ENCODE results near the gene SPPL3. TPM values are rescaled to one million over a fixed set of nuclear protein-coding genes. Genes with fewer than 3 reads are reported as not detected.

The SPPL3 gene
- total RNA-seq, 2 donors from 2014 or later, result 27.6 to 29.7 TPM

DNA sequence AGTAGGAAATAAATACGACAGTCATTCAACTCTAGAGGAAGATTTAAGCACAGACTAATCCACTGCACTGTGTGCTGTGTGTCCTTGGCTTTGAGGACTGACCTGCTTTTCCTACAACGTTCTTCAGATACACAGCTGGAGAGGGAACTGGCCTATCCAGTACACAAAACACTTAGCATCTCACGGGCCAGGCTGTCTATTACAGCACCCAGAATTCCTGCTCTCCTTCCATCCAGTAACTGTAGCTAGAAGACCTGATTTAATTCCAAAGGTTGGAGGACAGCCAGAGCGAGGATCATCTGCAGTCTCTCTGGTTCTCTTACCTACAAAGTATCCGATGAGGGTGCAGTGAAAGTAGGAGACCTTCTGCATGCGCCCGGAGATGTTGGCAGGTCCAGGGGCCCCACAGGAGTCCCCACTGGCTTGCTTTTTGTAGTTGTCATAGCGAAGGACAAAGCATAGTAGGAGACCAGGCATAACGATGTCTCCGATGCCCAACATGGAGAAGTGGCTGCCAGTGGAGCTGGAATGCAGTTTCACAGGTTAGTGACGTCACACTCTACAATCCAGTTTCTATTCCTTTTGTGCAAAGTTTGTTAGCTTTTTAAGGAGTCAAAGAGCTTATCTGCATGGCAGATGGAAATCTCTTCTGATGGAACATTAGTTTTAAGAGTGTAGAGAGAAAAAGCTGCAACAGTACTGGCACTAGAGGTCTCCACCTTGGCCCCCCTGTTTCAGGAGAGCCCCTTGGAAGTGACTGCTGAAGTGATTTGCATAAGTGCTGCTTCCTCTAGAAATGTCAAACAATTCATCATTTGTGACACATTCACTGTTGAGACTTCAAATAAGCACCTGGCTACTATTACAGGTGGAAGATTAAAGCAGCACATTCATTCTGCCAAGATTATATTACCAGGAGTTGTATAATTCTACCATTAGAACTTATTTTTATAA lies 136.8 kb downstream of the SPPL3 start:
- ATAC-seq, result no peak
- intact Hi-C loops (cut with DNase I), result loop anchor here in 1 of 2 donors (10.0 kb wide), 1 partner anchor 137 kb away; the partner anchor contains the start of gene SPPL3
- no peak for DNase-seq

DNA sequence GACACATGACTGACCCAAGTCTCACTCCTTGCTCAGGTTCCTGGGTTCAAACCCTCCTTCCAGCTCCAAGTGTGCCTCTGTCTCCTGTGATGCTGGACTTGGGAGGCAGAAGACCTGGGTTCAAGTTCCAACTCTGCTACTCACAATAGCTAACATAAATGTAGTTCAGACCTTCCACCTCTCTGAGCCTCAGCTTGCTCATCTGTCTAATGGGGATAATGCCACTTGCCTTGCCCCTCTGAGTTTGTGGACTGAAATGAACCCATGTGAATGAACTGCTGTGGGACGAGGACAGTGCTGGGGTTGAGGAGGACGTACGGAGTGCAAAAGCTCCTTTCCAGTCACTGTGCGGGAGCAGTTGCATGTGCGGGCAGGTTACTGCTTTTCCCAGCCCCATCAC lies 137.6 kb downstream of the SPPL3 start:
- intact Hi-C loops (cut with DNase I), result loop anchor here in 1 of 2 donors (10.0 kb wide), 1 partner anchor 138 kb away; the partner anchor contains the start of gene SPPL3
- ATAC-seq, result no peak
- no peak for DNase-seq

DNA sequence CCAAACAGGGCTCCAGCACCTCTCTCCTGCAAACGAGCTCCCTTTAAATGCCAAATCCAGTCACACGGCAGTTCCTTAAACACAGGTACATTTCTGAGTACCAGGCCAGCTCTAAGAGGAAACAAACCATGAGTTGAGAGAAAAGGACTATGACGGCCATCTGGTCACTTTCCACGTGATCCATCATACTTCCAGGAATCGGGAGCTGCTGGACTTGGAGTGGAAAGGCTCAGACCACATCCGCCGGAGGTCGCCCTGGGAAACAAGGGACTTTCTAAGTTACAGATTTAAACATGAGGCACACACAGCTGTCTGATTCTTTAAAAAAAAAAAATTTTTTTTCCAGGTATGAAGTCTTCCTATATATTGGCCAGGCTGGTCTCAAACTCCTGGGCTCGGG lies 139.3 kb downstream of the SPPL3 start:
- ATAC-seq (no peak), DNase-seq (no peak)
- intact Hi-C loops (cut with DNase I), result loop anchor here in 1 of 2 donors (10.0 kb wide), 1 partner anchor 140 kb away; the partner anchor contains the start of gene SPPL3

DNA sequence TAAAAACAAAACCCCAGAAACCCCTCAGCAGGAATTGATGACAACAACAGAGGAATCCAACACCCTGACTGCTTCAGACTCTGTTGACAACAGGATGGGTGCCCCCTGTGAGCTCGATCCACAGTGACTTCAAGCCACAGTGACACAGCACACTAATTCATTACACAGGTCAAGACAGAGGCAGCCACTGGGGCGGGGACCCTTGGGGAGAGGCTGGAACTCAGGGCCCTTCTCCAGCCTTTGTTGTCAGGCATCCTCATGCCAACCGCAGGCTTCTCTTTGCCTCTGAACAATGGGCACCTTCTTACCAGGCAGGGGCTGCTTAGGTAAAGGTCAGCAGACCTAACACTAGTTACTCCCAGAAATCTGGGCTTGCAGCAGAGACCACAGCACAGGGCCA lies 140.9 kb downstream of the SPPL3 start:
- no peak for ATAC-seq
- DNase-seq, result no peak
- intact Hi-C loops (cut with DNase I), result loop anchor here in 1 of 2 donors (10.0 kb wide), 1 partner anchor 142 kb away; the partner anchor contains the start of gene SPPL3

DNA sequence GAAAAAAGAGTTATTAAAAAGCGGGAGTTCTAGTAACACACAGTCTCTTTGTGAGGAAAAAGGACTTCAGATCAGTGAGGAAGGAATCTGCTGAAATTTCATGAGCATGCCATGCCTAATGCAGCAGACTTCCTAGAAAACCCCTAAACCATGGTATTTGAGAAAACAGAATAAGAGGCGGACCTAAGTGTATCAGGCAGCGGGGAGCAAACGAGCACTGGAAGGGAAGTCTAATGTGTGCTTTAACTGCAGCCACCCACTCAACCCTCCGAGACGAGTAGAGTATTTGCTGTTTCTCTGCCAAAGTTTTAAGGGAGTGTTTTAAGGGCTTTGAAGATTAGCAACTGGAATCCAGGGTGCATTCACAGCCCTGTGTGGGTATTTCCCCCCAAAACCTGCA lies 142.1 kb downstream of the SPPL3 start:
- DNase-seq (no peak), ATAC-seq (peak; percentile 17 to 39)
- intact Hi-C loops (cut with DNase I), result loop anchor here in 1 of 2 donors (10.0 kb wide), 1 partner anchor 143 kb away; the partner anchor contains the start of gene SPPL3

DNA sequence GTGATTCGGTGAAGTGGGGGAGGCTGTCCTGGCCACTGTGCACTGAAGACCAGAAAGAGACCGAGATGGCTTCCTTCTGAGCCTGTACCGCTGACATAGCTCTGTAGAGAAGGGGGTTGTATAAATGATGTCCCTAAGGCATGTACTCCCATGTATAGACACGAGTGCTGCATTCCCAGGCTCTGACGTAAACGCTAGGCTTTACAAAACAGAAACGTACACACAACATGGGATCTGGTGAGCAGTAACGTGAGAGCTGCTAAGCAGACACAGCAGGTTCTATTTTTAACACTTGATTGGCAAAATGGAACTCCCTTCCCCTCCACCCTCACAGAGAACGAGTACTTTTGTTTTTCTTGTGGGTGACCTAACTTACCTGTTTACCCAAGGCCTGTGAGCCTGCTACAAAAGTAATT lies 142.6 kb downstream of the SPPL3 start:
- DNase-seq, result no peak
- intact Hi-C loops (cut with DNase I), result loop anchor here in 1 of 2 donors (10.0 kb wide), 1 partner anchor 143 kb away; the partner anchor contains the start of gene SPPL3
- ATAC-seq, result peak; percentile 56 to 62

DNA sequence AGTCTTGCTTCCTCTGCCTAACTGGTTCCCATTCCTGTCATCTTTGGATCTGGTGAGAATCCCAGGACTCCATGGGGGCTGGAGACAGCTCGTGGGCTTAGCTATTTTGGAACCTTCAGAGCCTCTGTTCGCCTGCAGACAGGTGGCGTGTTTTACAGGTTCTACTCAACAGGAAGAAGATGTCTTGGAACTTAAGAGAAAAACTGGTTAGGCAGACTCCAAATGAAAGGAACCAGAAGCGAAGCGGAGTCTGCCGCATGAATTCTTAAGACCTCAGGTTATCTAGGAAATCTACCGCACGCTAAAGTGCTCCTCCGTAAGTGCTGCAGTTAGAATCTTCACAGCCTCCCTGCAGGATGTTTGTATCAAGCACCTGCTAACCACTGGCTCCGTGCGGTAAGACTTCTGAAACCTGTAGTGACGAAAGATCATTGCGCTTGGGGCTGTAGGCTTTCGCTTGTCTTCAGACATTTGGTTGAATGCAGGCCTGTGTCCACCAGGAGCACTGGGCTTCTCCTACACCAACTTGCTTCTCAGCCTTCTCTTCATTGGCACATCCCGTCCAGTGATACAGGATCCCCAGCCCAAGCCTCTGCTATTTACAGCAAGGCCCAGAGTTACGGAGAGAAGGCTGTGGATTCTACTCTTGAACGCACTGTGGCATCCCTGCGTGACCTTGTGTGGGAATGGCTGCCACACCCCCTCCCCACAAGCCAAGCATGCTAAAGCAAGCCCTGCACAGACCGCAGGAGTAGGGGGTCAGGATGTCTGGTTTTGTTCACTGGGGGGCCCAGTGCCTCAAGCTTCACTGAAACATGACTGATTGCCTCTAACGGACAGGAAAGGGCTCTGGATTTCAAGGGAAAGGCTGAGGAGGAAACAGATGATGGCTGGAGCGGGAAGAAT lies 143.6 kb downstream of the SPPL3 start:
- intact Hi-C loops (cut with DNase I), result loop anchor here in 1 of 2 donors (10.0 kb wide), 1 partner anchor 144 kb away; the partner anchor contains the start of gene SPPL3
- DNase-seq, result no peak
- no peak for ATAC-seq

DNA sequence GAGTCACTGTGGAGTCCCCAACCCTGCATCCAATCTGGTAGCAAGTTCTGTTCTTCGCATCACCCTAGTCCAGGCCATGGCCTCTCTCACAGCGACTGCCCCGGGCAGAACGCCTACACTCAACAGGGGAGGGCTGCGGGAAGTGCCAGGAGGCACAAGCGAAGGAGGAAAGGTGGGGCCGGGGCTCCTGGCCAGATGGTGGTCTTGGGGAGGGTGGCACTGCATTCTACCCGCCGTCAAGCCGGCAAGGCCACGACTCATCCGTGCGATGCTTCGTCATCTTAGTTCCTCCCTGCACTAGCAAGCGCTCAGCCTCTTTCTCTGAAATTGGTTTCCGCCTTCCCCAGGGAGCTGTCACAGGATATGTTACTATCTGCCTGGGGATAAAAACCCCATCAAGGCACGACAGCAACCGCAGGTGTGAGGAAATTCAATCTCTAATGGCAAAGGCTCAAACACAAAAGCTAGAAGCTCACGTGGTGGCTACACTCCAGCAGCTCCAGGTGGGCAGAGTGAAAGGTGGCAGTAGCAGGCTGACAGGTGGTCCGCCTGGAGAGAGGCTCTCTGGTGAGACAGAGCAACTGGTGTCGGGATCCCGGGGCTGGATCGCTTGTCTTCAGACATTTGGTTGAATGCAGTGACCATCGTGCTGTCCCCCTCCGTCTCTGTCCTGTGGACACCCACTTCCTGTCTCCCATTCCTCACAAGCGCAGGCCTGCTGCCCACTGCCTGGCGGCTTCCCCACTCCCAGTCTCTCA lies 144.4 kb downstream of the SPPL3 start:
- intact Hi-C loops (cut with DNase I), result loop anchor here in 1 of 2 donors (10.0 kb wide), 1 partner anchor 145 kb away; the partner anchor contains the start of gene SPPL3
- ATAC-seq (no peak), DNase-seq (no peak)

DNA sequence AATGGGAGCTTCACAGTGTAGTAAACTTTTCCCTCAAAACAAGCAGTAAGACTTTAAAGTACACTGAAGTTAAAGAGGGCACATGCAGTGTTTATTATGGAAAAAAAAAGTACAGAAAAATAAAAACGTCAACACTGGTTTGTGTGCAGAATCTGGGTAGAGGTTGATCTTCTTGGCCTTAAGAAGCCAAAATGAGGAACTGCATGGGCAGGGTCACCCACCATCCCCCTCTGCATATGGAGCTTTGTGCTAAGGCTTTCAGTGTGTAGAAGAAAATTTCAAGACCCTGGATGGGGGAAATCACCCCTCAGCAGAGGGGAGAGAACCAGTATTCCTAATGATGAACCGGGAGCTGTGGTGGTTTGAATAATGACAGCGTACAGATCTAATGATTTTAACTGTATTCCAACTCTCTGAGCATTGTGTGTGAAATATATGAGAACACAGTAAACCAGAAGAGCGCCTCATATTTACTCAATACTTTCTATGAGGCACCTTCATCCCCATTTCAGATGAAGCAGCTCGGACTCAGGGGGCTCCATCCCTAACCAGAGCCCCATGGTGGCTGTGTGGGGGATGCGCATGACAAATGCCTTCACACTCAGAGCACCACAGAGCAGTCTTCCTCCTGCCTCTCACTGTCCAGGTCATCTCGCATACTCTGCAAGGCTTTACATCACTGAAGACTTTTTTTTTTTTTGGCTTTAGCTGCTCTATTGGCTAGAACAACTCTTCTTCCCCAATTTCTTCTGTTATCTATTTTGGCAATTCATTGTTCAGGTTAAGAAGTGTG lies 145.2 kb downstream of the SPPL3 start:
- intact Hi-C loops (cut with DNase I), result no loop called here
- ATAC-seq, result no peak
- no peak for DNase-seq

DNA sequence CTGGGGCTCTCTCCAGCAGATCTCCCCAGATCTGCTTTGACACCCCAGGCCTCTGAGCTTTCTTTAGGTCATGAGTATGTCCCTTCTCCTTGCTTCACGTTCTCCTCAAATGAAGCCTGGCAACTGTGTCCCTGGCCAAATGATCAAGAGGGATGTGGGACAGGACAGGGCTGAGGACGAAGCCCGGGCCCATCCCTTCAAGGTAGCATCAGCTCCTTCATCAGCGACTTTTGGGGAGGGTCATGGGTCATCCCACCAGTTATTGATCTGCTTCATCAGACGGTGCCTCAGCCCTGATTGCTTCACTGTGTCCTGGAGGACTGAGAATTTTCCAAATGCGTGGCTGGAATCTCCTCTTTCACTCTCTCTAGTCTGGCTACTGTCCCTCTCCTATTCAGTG lies 146.2 kb downstream of the SPPL3 start:
- DNase-seq, result no peak
- no peak for ATAC-seq
- intact Hi-C loops (cut with DNase I), result no loop called here

DNA sequence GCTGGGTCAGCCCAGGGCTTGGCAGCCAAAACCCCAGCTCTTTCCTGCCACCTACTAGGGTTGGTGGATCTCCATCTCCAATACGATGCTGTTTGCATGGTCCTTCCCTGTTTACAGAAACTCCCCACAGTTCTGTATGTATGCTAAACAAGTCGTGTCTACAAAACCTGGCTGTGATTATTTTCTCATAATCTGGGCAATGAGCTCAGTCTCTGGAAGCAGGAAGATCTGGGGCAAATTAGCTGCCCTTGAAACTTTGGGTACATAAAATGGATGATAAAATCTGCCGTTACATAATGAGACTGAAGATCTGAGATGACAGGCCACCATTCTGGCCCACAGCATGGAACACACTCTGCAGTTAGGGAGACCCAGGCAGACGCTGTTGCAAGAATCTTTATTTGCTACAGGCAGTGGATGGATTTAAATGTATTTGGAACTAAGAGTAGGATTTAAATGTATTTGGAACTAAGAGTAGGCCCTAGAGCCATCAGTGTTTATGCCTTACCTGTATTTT lies 146.9 kb downstream of the SPPL3 start:
- intact Hi-C loops (cut with DNase I), result no loop called here
- no peak for DNase-seq
- no peak for ATAC-seq

DNA sequence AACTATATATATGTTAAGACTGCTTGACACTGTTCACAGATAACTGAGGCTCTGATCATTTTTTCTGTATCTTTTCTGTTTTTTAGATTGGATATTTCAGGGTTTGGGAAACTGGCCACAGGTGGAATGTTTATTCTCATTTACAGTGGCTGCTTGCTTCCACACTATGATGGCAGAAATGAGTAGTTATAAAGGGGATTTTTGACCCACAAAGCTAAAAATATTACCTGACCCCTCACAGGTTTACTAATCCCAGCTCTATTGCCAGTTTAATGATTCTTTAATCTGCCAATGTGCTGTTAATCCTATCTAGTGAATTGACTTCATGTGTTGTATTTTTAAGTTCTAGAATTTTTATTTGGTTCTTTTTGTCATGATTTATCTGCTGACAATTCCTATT lies 148.9 kb downstream of the SPPL3 start:
- intact Hi-C loops (cut with DNase I), result no loop called here
- DNase-seq, result no peak
- ATAC-seq, result no peak

DNA sequence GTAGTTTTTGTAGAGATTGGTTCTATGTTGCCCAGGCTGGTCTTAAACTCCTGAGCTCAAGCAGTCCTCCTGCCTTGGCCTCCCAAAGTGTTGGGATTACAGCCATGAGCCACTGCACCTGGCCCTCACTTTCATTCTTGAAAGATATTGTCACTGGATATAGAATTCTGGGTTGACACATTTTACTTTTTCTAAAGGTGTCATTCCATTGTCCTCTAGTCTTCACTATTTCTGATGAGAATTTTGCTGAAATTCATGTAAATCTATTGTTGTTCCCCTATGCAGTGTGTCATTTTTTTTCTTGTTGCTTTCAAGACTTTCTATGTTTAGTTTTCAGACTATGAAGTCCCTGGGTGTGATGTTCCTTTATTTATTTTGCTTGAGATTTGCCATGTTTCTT lies 149.4 kb downstream of the SPPL3 start:
- DNase-seq (no peak), ATAC-seq (no peak)
- intact Hi-C loops (cut with DNase I), result no loop called here

DNA sequence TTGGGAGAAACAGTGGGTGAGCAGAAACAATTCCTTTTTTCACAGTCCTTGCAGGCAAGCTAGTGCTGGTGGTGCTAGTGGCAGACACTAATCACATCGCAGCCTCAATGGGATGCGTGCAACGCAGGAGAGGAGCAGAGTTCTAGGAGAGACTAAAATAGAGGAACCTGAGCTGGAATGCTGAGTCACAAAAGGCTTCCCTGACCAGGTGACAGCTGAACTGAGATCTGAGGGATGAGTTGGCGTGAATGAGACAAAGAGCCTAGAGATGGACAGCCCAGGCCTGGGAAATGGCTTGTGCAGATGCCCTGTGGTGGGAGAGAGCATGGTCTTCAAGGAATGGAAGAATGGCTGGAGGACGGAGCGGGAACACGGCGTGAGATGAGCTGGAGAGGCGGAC lies 152.8 kb downstream of the SPPL3 start:
- intact Hi-C loops (cut with DNase I), result no loop called here
- ATAC-seq, result no peak
- DNase-seq, result no peak

DNA sequence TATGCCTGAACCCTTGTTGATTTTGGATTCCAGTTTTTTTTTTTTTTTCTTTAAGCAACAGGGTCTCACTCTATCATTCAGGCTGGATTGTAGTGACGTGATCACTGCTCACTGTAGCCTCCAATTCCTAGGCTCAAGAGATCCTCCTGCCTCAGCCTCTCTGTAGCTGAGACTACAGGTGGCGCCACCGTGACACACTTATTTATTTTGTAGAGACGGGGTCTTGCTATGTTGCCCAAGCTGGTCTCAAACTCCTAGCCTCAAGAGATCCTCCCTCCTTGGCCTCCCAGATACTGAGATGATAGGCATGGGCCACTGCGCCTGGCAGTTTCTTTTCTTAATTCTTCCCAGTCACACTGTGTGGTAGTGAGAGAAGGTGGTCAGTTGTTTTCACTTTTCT lies 153.4 kb downstream of the SPPL3 start:
- no peak for ATAC-seq
- intact Hi-C loops (cut with DNase I), result no loop called here
- DNase-seq, result no peak

DNA sequence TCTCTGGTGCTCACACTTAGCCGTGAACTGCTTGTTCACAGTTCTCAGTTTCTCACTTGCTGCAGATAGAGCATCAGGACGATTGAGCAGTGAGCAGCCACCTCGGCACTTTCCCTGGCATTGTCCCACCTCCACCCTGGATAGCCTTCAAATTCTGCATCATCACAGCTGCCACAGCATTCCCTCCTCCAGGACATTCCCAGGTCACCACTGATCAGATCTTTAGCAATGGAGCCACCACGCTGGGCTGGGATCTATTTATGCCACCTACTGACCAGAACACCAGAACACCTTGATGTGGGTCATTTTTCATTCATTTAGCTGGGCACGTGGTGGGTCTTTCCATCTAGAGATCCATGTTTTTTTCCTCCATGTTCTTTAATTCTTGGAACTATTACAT lies 154.9 kb downstream of the SPPL3 start:
- DNase-seq (no peak), ATAC-seq (no peak)
- intact Hi-C loops (cut with DNase I), result no loop called here

DNA sequence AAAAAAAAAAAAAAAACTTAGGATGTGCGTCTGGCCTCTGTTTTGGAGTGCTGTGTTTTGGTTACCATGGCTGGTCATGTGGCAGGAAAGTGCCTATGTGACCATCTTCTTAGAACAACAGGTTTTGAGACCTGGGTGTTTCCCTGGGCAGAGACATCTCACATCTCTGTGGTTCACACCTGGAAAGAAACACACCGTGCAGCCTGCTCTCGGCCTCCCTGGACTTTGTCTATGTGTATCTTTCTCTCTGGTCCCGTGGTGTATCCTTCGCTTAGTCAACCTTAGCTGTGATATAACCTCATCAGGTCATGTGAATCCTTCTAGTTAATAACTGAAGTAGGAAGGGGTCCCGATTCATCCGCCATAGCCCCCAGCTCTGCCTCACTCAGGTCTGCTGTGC lies 155.9 kb downstream of the SPPL3 start:
- intact Hi-C loops (cut with DNase I), result no loop called here
- no peak for DNase-seq
- ATAC-seq, result no peak

Measured in left cardiac atrium (tissue), 4 donors.